ENCODE data around the gene DERA.

DNA sequence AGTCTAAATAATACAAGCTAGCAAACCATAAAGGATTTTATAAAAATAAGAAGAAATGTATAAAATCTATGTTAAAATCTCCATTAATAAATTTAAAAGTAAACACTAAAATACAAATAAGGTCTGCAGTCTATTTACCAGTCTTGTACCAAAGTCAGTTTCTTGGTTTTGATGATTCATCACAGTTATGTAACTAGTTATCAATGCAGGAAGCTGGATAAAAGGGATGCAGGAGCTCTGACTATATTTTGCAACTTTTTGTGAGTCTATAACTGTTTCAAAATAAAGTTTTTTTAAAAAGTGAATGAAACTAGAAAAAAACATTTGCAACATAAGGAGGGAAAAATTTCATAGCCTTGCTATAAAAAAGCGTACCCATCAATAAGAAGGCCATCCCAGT lies 151.5 kb downstream of the DERA start:
- TF ChIP-seq, protein P1, sequence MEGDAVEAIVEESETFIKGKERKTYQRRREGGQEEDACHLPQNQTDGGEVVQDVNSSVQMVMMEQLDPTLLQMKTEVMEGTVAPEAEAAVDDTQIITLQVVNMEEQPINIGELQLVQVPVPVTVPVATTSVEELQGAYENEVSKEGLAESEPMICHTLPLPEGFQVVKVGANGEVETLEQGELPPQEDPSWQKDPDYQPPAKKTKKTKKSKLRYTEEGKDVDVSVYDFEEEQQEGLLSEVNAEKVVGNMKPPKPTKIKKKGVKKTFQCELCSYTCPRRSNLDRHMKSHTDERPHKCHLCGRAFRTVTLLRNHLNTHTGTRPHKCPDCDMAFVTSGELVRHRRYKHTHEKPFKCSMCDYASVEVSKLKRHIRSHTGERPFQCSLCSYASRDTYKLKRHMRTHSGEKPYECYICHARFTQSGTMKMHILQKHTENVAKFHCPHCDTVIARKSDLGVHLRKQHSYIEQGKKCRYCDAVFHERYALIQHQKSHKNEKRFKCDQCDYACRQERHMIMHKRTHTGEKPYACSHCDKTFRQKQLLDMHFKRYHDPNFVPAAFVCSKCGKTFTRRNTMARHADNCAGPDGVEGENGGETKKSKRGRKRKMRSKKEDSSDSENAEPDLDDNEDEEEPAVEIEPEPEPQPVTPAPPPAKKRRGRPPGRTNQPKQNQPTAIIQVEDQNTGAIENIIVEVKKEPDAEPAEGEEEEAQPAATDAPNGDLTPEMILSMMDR (IDR thresholded peaks at IDR 0.05) = no peak
- no peak for TF ChIP-seq POLR2A (IDR thresholded peaks at IDR 0.05)
